Liver (tissue), 3 donors: ENCODE measurements around the gene SEMA7A.

Experiments
- GABPA ChIP-seq, 2 donors: IDR thresholded peaks in 1 of 2; conservative IDR thresholded peaks in 1 of 2; 2 replicates each; pipeline ENCODE4 v1.6.1; 2016; ENCODE audit warnings: antibody characterized with exemption in 2 of 2, mild to moderate bottlenecking in 1 of 2, moderate library complexity in 1 of 2
- HNF4G ChIP-seq: IDR thresholded peaks from 2 replicates; pipeline ENCODE4 v1.6.1; 2016; ENCODE audit warnings: antibody characterized with exemption
- JUND ChIP-seq, 2 donors: IDR thresholded peaks; 2 replicates each; pipeline ENCODE4 v1.6.1; 2016; ENCODE audit warnings: antibody characterized with exemption in 2 of 2
- RAD21 ChIP-seq, 2 donors: IDR thresholded peaks; 2 replicates each; pipeline ENCODE4 v1.6.1; 2016; ENCODE audit warnings: antibody characterized with exemption in 2 of 2, mild to moderate bottlenecking in 2 of 2
- TAF1 ChIP-seq: conservative IDR thresholded peaks from 2 replicates; pipeline ENCODE4 v1.6.1; 2016; ENCODE audit warnings: antibody characterized with exemption, mild to moderate bottlenecking
- YY1 ChIP-seq: IDR thresholded peaks from 2 replicates; pipeline ENCODE4 v1.6.1; 2016; ENCODE audit warnings: antibody characterized with exemption, mild to moderate bottlenecking
- TF ChIP-seq, protein P1 (sequence below): fragments of 150-350 bp; IDR thresholded peaks from 2 replicates; pipeline ENCODE4 v1.5.1; 2017; ENCODE audit warnings: improper control_type of control experiment, low read depth, low read length; ENCODE audit not compliant: missing input control
- TF ChIP-seq, protein P2 (sequence below): IDR thresholded peaks from 2 replicates; pipeline ENCODE4 v1.6.1; 2016; ENCODE audit warnings: antibody characterized with exemption
- TF ChIP-seq, protein P3 (sequence below): IDR thresholded peaks from 2 replicates; pipeline ENCODE4 v1.6.1; 2016; ENCODE audit warnings: antibody characterized with exemption
- TF ChIP-seq, protein P4 (sequence below): IDR thresholded peaks from 2 replicates; pipeline ENCODE4 v1.6.1; 2016; ENCODE audit warnings: antibody characterized with exemption
- TF ChIP-seq, protein P5 (sequence below): IDR thresholded peaks from 2 replicates; pipeline ENCODE4 v1.6.1; 2016; ENCODE audit warnings: antibody characterized with exemption, mild to moderate bottlenecking
- donor health status: healthy.
- donor health status: healthy.

DNA sequence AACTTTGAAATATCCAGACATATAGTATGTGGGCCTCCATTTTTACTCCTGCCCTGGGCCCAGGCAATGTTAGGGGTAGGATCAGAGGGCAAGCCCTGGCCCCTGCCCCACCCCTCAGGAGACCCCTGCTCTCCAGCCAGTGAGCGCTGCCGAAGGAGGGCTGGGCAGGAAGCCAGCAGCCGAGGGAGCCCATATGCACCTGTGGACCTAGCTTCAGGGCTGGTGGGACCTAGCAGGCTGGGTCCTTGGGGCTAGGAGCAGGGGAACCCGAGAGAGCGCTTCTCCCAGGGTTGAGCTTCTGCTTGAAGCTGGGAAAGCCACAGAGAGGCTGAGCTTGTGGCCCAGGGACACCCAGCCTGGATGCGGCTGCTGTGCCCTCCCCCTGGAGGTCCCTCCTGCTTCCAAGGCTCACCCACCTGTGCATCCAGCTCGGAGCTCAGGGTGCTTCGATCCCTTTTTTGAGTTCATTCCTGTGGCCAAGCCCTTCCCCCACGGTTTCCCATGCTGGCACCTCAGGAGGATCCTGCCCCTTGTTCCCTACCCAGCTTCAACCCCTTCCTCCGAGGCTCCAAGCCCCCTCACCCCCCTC lies 45.3 kb downstream of the SEMA7A start:
- TF ChIP-seq, protein P1, sequence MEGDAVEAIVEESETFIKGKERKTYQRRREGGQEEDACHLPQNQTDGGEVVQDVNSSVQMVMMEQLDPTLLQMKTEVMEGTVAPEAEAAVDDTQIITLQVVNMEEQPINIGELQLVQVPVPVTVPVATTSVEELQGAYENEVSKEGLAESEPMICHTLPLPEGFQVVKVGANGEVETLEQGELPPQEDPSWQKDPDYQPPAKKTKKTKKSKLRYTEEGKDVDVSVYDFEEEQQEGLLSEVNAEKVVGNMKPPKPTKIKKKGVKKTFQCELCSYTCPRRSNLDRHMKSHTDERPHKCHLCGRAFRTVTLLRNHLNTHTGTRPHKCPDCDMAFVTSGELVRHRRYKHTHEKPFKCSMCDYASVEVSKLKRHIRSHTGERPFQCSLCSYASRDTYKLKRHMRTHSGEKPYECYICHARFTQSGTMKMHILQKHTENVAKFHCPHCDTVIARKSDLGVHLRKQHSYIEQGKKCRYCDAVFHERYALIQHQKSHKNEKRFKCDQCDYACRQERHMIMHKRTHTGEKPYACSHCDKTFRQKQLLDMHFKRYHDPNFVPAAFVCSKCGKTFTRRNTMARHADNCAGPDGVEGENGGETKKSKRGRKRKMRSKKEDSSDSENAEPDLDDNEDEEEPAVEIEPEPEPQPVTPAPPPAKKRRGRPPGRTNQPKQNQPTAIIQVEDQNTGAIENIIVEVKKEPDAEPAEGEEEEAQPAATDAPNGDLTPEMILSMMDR, result no peak
- TF ChIP-seq, protein P2, sequence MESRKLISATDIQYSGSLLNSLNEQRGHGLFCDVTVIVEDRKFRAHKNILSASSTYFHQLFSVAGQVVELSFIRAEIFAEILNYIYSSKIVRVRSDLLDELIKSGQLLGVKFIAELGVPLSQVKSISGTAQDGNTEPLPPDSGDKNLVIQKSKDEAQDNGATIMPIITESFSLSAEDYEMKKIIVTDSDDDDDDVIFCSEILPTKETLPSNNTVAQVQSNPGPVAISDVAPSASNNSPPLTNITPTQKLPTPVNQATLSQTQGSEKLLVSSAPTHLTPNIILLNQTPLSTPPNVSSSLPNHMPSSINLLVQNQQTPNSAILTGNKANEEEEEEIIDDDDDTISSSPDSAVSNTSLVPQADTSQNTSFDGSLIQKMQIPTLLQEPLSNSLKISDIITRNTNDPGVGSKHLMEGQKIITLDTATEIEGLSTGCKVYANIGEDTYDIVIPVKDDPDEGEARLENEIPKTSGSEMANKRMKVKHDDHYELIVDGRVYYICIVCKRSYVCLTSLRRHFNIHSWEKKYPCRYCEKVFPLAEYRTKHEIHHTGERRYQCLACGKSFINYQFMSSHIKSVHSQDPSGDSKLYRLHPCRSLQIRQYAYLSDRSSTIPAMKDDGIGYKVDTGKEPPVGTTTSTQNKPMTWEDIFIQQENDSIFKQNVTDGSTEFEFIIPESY, result no peak
- TF ChIP-seq RAD21 (IDR thresholded peaks at IDR 0.05) (no peak), YY1 (no peak), GABPA (IDR thresholded peaks at IDR 0.05 in 1 of 2, conservative IDR thresholded peaks at IDR 0.05 in 1 of 2) (no peak), TAF1 (no peak), JUND (IDR thresholded peaks at IDR 0.05) (no peak), HNF4G (no peak)
- TF ChIP-seq, protein P3, sequence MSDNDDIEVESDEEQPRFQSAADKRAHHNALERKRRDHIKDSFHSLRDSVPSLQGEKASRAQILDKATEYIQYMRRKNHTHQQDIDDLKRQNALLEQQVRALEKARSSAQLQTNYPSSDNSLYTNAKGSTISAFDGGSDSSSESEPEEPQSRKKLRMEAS, result no peak
- TF ChIP-seq, protein P4, sequence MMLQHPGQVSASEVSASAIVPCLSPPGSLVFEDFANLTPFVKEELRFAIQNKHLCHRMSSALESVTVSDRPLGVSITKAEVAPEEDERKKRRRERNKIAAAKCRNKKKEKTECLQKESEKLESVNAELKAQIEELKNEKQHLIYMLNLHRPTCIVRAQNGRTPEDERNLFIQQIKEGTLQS, result no peak
- TF ChIP-seq, protein P5, sequence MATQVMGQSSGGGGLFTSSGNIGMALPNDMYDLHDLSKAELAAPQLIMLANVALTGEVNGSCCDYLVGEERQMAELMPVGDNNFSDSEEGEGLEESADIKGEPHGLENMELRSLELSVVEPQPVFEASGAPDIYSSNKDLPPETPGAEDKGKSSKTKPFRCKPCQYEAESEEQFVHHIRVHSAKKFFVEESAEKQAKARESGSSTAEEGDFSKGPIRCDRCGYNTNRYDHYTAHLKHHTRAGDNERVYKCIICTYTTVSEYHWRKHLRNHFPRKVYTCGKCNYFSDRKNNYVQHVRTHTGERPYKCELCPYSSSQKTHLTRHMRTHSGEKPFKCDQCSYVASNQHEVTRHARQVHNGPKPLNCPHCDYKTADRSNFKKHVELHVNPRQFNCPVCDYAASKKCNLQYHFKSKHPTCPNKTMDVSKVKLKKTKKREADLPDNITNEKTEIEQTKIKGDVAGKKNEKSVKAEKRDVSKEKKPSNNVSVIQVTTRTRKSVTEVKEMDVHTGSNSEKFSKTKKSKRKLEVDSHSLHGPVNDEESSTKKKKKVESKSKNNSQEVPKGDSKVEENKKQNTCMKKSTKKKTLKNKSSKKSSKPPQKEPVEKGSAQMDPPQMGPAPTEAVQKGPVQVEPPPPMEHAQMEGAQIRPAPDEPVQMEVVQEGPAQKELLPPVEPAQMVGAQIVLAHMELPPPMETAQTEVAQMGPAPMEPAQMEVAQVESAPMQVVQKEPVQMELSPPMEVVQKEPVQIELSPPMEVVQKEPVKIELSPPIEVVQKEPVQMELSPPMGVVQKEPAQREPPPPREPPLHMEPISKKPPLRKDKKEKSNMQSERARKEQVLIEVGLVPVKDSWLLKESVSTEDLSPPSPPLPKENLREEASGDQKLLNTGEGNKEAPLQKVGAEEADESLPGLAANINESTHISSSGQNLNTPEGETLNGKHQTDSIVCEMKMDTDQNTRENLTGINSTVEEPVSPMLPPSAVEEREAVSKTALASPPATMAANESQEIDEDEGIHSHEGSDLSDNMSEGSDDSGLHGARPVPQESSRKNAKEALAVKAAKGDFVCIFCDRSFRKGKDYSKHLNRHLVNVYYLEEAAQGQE, result no peak
